WTC11 (cell line): ENCODE data around the gene SCN4B.

Source experiments
- CBFB ChIP-seq: sonication (generic); formaldehyde crosslinking; IDR thresholded peaks from 2 replicates; pipeline ENCODE4 v1.8.1; 2022; ENCODE audit warnings: mild to moderate bottlenecking, low read depth, missing genetic modification reagents
- CREB1 ChIP-seq: sonication (generic); formaldehyde crosslinking; IDR thresholded peaks from 2 replicates; pipeline ENCODE4 v1.8.0; 2023; ENCODE audit warnings: mild to moderate bottlenecking, missing genetic modification reagents
- ESRRA ChIP-seq: sonication (generic); formaldehyde crosslinking; IDR thresholded peaks from 2 replicates; pipeline ENCODE4 v1.8.1; 2022; ENCODE audit warnings: mild to moderate bottlenecking, missing genetic modification reagents, borderline replicate concordance
- FOXJ3 ChIP-seq: sonication (generic); formaldehyde crosslinking; IDR thresholded peaks from 2 replicates; pipeline ENCODE4 v1.9.0; 2021; ENCODE audit warnings: missing genetic modification reagents, mild to moderate bottlenecking, borderline replicate concordance
- IRF2 ChIP-seq: sonication (generic); formaldehyde crosslinking; IDR thresholded peaks from 2 replicates; pipeline ENCODE4 v1.8.0; 2022; ENCODE audit warnings: low read depth, missing genetic modification reagents, borderline replicate concordance
- SP1 ChIP-seq: sonication (generic); formaldehyde crosslinking; conservative IDR thresholded peaks from 2 replicates; pipeline ENCODE4 v1.8.1; 2022; ENCODE audit warnings: missing genetic modification reagents
- TEAD1 ChIP-seq: sonication (generic); formaldehyde crosslinking; IDR thresholded peaks from 2 replicates; pipeline ENCODE4 v1.8.0; 2022; ENCODE audit warnings: mild to moderate bottlenecking, missing genetic modification reagents
- TEAD4 ChIP-seq: sonication (generic); formaldehyde crosslinking; IDR thresholded peaks from 2 replicates; pipeline ENCODE4 v1.8.0; 2022; ENCODE audit warnings: mild to moderate bottlenecking, missing genetic modification reagents
- TP53 ChIP-seq: sonication (generic); formaldehyde crosslinking; IDR thresholded peaks from 2 replicates; pipeline ENCODE4 v1.8.1; 2023; ENCODE audit warnings: mild to moderate bottlenecking, missing genetic modification reagents
- USF2 ChIP-seq: sonication (generic); formaldehyde crosslinking; IDR thresholded peaks from 2 replicates; pipeline ENCODE4 v1.8.1; 2023; ENCODE audit warnings: mild to moderate bottlenecking, missing genetic modification reagents, moderate library complexity
- TF ChIP-seq, protein P1 (sequence below): sonication (generic); formaldehyde crosslinking; IDR thresholded peaks from 2 replicates; pipeline ENCODE4 v1.8.0; 2022; ENCODE audit warnings: mild to moderate bottlenecking, missing genetic modification reagents
- TF ChIP-seq, protein P2 (sequence below): fragments of 200-600 bp; IDR thresholded peaks from 2 replicates; pipeline ENCODE4 v1.8.0; 2022; ENCODE audit warnings: antibody characterized with exemption
- TF ChIP-seq, protein P3 (sequence below): sonication (generic); formaldehyde crosslinking; IDR thresholded peaks from 2 replicates; pipeline ENCODE4 v1.8.0; 2022; ENCODE audit warnings: mild to moderate bottlenecking, missing genetic modification reagents

- no peak for TF ChIP-seq ESRRA (CRISPR knock-in tag)
- TF ChIP-seq SP1 (CRISPR knock-in tag): no peak
- TF ChIP-seq, protein P1, sequence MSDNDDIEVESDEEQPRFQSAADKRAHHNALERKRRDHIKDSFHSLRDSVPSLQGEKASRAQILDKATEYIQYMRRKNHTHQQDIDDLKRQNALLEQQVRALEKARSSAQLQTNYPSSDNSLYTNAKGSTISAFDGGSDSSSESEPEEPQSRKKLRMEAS: no peak
- TF ChIP-seq, protein P2, sequence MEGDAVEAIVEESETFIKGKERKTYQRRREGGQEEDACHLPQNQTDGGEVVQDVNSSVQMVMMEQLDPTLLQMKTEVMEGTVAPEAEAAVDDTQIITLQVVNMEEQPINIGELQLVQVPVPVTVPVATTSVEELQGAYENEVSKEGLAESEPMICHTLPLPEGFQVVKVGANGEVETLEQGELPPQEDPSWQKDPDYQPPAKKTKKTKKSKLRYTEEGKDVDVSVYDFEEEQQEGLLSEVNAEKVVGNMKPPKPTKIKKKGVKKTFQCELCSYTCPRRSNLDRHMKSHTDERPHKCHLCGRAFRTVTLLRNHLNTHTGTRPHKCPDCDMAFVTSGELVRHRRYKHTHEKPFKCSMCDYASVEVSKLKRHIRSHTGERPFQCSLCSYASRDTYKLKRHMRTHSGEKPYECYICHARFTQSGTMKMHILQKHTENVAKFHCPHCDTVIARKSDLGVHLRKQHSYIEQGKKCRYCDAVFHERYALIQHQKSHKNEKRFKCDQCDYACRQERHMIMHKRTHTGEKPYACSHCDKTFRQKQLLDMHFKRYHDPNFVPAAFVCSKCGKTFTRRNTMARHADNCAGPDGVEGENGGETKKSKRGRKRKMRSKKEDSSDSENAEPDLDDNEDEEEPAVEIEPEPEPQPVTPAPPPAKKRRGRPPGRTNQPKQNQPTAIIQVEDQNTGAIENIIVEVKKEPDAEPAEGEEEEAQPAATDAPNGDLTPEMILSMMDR: no peak
- TF ChIP-seq TEAD1 (CRISPR knock-in tag): no peak
- no peak for TF ChIP-seq IRF2 (CRISPR knock-in tag)
- TF ChIP-seq CREB1 (CRISPR knock-in tag): no peak
- TF ChIP-seq, protein P3, sequence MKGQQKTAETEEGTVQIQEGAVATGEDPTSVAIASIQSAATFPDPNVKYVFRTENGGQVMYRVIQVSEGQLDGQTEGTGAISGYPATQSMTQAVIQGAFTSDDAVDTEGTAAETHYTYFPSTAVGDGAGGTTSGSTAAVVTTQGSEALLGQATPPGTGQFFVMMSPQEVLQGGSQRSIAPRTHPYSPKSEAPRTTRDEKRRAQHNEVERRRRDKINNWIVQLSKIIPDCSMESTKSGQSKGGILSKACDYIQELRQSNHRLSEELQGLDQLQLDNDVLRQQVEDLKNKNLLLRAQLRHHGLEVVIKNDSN (CRISPR knock-in tag): no peak
- no peak for TF ChIP-seq FOXJ3 (CRISPR knock-in tag)
- TF ChIP-seq USF2 (CRISPR knock-in tag): no peak
- no peak for TF ChIP-seq TP53
- TF ChIP-seq CBFB (CRISPR knock-in tag): no peak
- no peak for TF ChIP-seq TEAD4 (CRISPR knock-in tag)
These were observed 17.6 kb upstream of the SCN4B start for GRCh38 chr11:118170231-118170630.
